Adrenal gland (tissue), 5 donors: ENCODE measurements around the gene STOML3.

ENCODE experiments used
- CTCF ChIP-seq, 6 experiments: fragments of 450-650 bp in 4 of 6; fragments of 200-600 bp in 2 of 6; sonication (generic) in 1 of 6; IDR thresholded peaks; 1 replicate in 5 of 6; 2 replicates in 1 of 6; pipeline versions ENCODE4 v1.5.1 to v1.8.0; 2016 to 2021; ENCODE audit warnings: antibody characterized with exemption in 6 of 6, mild to moderate bottlenecking in 2 of 6, moderate library complexity in 1 of 6
- POLR2A ChIP-seq, 2 donors: fragments of 450-650 bp; IDR thresholded peaks; one replicate each; pipeline ENCODE4 v1.6.1; 2017; ENCODE audit warnings: antibody characterized with exemption in 2 of 2, mild to moderate bottlenecking in 2 of 2, moderate library complexity in 1 of 2
- donor health status: DM: no; HTN: no; CAD: no.

GRCh38 chr13:38970380-38971051, 20.1 kb downstream of the STOML3 start:
- no peak for TF ChIP-seq CTCF (IDR thresholded peaks at IDR 0.05)
- no peak for TF ChIP-seq POLR2A (IDR thresholded peaks at IDR 0.05)
